DOHH2 (cell line): ENCODE results near the gene DIPK1A.

Source experiments
- CTCF ChIP-seq: fragments of 200-600 bp; sonication (generic); IDR thresholded peaks from one replicate; pipeline ENCODE4 v1.5.1; 2014; ENCODE audit warnings: antibody characterized with exemption, mild to moderate bottlenecking, low read depth, low read length; ENCODE audit not compliant: poor library complexity, severe bottlenecking
- EZH2phosphoT487 ChIP-seq: fragments of 200-600 bp; sonication (generic); IDR thresholded peaks from 2 replicates; pipeline ENCODE4 v1.6.1; 2017; ENCODE audit warnings: borderline replicate concordance, mild to moderate bottlenecking, antibody characterized with exemption, low read length, moderate library complexity, mixed read lengths

DNA sequence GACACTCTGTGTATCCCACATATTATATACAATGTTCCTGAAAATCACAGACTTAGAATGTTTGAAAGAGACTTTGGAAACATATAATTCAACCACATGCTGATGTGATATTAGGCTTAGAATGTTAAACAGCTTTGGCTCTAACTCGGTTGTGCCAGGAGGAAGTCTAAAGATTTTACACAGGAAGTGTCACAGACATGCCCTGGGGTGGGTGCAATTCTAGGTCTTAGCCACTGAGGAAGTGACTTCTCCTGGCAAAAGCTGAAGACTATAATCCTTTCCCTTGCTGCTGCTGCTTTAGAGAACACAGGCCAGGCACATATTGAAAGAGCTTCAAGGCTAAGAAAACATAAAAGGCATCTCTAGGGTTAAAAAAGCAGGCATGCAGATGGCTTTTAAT lies 78.4 kb downstream of the DIPK1A start:
- TF ChIP-seq CTCF (no peak), EZH2phosphoT487 (no peak)
